Measurements from ENCODE around the gene ZNF783.
"Not testable (repeated sequence)": the region's sequence is repeated elsewhere in the genome, so short reads cannot be mapped to it uniquely, and the experiment has no call there.

ZNF783 gene
- 59.7 to 81.7 (median 67.9) reads per million in 3 experiments for total RNA-seq

DNA sequence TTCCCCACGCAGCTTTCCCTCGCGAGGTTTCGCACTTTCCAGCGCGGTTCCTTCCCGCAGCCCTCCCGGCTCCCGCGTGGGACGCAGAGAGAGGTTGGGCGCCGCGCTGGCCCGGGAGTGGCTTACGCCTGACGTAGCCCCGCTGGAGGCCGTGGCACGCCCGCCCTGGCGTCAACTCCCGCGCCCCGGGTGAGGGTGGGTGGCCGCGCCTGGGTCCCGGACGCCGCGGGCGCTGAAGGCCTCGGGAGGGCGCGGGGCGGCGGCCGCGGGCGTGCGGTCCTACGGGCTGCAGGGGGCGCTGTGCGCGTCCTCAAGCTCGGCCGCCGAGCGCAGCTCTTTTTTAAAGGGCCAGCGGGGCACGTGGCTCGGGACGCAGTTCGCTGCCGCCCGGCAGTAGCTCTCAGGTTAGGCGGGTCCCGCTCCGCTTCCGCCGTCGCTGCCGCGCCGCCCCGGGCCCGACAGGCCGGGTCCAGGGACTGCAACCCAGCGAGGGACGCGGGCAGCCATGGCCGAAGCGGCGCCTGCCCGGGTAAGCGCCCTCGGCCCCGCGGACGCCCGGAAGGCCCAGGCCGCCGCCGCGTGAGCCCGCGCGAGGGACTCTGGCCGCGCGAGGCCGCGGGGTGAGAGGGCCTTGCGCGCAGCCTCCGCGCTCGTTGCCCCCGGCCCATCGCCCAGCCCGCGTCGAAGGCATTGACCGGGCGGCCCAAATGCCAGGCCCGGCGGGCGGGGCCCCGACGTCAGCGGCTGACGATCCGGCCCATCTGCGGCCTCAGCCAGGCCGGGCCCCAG is at the start of gene ZNF783:
TSS of gene ZNF783 (plus strand) at position 368 of the 789 bp plus-strand sequence. CDS start at position 506, 138 bp downstream.
- peak; percentile 85 for DNase-seq

DNA sequence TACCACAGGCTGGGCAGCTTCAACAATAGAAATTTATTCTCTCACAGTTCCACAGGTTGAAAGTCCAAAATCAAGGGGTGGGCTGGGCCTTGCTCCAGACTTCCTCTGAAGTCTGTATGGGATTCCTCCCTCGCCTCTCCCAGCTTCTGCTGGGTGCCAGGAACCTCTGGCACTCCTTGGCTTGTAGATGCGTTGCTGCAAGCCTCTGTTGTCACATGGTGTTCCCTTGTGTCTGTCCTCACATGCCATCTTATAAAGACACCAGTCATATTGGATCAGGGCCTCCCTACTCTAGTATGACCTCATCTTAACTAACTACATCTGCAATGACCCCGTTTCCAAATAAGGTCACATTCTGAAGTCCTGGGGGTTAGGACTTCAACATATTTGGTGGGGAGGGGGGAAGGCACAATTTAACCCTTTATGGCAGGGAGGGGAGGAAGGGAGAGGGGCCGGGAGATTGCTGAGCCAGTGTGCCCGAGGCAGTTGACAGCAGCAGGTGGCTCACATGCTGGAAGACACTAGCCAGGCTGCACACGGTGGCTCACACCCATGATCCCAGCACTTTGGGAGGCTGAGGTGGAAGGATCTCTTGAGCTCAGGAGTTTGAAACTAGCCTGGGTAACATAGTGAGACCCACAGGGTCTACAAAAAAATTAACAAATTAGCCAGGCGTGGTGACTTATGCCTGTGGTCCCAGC is 47.8 kb upstream of the ZNF783 start:
- no peak for DNase-seq

DNA sequence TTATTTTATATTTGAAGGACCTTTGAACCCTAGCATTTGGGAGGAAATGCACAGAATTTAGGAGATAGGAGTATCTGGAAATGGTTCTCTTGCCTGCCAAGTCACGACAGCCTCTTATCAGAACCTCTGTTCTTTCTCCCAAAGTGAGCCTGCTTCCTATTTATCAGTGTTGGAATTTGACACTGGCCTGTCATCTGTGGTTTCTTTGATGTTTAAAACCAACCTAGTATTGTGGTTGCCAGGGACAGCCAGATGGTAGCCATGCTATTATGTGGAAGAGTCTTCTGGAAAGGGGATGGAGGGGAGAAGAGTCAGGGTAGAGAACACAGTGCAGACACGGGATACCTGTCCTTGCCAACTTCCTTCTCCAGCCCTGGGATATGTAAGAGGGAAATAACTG is 45.6 kb upstream of the ZNF783 start:
- no peak for DNase-seq

DNA sequence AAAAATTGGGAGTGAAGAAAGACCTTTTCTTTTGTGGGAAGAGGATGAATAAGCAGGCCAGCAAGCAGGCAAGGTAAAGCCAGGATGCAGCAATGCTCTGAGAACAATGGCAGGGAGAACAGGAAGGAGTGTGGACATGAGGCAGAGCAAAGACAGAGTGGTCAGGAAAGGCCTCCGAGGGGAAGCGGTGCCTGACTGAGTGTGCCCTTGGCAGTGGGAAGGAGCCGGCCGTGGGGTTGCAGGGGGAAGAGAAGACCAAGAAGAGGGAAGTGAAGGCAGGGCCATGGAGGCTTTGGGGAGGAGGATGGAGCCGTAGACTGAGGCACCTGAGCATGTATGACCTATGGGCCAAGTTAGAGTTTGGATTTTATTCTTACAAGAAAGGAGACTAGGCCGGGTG is 44.4 kb upstream of the ZNF783 start:
- DNase-seq, result no peak

DNA sequence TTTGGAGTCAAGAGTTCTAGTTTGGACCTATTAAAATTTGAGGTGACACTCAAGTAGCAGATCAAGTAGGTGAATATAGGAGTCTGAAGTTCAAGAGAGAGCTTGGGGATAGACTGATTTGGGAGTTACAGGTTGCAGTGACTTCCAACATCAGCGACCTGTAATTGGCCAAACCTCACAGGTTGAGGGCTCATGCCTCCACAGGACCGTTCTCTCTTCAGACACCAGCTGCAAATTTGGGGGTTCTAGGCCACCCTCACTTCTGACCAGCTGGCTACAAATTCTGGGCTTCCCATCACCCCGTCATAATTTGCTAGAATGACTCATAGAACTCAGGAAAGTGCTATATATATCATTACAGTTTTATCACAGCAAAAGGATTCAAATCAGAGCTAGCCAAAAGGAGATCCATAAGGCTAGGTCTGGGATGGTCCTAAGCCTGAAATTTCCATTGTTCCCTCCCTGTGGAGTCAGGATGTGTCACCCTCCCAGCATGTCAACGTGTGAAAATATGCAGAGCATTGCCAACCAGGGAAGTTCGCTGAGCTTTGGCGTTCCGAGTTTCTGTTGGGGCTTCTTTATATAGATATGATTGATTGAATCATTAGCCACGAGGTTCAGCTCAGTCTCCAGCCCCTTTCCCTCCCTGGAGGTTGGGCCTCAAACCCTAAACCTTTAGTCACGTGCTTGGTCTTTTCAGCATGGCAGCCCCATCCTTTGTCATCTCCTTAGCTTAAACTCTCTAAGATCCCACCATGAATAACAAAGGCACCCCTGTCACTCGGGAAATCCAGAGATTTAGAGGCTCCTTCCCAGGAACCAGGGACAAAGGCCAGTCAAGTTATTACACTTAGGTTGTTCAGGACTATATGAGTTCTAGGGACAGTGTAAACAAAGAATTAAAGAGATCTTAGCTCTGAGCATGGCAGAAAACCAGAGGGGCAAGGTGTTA is 43.3 kb upstream of the ZNF783 start:
- no peak for DNase-seq

DNA sequence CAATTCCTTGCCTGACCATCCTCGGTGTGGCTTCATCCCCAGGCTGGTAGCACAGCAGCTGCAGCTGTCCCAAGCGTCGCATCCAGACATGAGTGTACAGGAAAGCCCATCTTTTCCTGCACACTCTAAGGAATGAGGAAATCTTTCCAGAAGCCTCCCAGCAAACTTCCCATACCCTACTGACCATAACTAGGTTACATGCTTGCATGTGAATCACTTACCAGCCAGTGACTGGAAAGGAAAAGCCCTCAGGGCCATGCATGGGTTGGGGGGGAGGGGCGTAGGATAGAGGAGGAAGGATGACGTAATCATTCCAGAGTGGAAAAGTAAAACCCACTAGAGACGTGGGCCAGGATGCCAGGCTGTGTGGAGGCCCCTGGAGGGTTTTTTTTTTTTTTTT is 41.5 kb upstream of the ZNF783 start:
- no peak for DNase-seq

DNA sequence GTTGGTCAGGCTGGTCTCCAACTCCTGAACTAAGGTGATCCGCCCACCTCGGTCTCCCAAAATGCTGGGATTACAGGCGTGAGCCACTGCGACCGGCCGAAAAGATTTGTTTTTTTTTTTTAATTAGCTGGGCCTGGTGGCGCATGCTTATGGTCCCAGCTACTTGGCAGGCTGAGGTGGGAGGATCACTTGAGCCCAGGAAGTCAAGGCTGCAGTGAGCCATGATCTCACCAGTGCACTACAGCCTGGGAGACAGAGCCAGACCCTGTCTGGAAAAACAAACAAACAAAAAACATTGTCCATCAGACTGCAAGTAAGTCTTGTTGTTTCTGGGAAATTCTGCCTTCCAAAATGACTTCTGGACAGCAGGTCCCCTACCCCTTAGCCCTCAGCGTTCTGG is 38.8 kb upstream of the ZNF783 start:
- DNase-seq, result no peak

DNA sequence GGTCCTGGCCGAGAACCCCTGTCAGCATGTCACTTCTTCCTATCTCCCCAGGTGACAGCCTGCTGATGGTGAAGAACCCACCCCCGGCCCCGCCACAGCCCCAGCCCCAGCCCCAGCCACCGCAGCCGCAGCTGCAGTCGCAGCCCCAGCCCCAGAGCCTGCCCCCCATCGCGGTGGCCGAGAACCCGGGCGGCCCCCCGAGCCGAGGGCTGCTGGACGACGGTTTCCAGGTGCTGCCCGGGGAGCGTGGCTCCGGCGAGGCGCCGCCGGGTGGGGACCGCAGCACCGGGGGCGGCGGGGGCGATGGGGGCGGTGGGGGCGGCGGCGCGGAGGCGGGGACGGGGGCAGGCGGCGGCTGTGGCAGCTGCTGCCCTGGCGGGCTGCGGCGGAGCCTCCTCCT is 38.2 kb upstream of the ZNF783 start:
- DNase-seq, result no peak

DNA sequence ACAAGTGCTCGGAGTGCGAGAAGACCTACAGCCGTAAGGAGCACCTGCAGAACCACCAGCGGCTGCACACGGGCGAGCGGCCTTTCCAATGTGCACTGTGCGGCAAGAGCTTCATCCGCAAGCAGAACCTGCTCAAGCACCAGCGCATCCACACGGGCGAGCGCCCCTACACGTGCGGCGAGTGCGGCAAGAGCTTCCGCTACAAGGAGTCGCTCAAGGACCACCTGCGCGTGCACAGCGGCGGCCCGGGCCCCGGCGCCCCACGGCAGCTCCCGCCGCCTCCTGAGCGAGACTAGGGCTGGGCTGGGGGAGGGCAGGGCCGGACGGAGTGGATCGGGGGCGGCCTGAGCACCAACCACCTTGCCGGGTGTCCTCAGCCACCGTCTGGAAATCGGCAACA is 37.6 kb upstream of the ZNF783 start:
- DNase-seq, result no peak

DNA sequence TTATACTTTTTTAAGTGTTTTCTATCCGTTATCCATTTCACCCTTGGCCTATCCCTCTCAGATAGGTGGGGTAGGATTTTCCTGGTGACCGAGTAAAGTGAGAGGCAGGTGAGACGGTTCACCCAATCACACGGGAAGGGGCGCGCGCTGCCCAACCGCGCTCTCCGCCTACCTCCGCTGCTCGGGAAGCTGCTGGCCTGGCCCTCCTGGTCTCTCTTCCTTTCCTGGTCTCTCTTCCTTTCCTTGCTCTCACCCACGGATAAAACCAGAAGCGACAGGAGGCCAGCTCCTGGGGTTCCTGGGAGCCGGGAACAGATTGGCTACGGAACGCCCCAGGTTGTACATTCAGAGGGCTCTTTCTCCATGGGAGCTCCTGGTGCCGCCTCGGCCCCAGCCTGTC is 36.9 kb upstream of the ZNF783 start:
- no peak for DNase-seq

DNA sequence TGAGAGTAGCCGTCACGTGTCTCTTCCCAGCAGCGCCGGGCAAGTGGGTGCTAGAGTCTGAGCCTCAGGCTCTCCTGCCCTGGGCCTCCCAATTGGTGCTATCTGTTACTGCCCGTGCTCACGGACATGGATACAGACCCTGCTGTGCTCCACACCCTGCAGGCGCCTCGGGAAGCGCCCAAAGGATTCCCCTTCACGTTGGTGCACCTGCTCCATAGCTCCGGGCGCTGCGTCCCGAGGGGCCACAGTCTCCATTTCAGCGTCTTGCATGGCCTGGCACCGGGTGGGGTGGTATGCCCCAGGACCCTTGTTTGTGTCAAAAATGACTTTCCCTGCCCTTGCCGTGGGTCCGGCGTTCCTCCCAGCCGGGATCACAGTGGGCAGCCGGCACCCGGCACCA is 36.3 kb upstream of the ZNF783 start:
- DNase-seq, result no peak

DNA sequence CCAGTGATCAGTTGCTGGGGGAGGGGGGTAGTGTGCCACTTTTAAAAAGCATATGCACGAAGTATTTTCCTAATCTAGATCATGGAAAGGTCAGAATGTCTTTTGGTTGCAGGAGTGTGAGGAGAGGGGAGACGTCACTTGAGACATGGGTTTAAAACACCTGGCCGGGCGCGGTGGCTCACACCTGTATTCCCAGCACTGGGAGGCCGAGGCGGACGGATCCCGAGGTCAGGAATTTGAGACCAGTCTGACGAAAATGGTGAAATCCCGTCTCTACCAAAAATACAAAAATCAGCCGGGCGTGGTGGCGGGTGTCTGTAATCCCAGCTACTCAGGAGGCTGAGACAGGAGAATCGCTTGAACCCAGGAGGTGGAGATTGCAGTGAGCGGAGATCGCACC is 35.6 kb upstream of the ZNF783 start:
- DNase-seq, result not testable (repeated sequence)

DNA sequence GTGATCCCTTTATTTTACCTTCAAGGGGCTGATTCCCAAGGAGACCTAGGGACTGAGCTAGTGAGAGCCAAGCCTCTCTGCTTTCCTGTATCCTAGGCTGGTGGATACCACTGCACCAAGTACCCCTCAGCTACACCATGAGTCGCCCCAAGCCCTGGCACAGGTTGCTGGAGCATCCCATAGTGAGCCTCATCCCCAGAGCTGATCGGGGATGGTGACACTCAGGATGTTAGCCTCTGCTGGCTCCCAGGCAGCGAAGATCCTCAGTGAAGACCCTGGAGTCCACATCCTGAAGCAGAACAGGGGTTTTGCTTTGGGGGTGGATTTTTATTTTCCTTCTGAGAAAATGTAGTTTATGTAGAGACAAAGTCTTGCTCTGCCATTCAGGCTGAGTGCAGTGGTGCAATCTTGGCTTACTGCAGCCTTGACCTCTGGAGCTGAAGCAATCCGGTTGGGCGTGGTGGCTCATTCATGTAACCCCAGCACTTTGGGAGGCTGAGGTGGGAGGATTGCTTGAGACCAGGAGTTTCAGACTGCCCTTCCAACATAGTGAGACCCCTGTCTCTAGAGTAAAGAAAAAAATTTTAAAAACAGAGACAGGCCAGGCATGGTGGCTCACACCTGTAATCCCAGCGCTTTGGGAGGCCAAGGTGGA is 35.0 kb upstream of the ZNF783 start:
- no peak for DNase-seq

DNA sequence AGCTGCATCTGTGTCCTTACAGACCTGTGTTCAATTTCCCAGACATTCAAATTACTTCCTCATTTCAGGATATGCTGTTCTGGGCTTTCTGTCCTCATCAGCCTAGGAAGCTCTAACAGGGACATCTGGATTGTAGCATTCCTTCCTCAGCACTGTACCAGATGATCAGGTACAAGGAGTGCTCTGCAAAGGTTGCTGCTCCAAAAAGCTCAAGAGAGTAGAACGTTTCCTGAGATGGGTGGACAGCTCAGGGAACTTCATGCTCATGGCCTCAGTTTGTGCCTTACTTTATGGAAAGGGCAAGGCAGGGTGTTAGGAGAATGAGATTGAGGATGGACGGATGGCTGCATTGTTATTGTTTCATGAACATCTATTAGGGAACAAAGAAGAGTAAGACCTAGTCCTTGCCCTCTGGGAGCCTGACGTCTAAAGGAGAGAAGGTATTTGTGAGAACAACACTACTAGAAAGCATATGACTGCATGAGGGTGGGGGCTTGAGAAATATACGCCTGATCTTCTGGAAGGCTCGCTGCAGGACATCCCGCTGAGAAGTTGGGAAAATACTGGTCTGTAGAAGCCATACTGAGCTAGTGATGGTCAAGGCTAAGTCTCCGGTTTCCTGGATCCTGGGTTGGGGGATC is 33.0 kb upstream of the ZNF783 start:
- no peak for DNase-seq

DNA sequence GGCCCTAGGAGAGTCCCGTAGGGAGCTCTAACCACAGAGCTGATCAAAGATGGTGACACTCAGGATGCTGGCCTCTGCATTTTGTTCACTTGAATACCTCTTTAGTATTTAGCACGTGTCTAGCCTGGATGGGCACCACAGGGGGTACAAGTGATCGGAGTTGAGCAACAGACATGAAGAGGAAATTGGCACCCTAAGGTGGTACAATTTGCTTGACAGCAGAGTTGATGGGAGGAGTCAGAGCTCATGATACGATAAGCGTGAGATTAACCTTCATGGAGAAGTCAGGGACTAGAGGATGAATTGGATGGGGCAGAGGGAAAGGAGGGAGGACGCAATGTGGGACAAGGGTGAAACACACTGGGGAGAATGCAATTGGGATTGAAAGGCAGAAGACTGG is 32.5 kb upstream of the ZNF783 start:
- no peak for DNase-seq

DNA sequence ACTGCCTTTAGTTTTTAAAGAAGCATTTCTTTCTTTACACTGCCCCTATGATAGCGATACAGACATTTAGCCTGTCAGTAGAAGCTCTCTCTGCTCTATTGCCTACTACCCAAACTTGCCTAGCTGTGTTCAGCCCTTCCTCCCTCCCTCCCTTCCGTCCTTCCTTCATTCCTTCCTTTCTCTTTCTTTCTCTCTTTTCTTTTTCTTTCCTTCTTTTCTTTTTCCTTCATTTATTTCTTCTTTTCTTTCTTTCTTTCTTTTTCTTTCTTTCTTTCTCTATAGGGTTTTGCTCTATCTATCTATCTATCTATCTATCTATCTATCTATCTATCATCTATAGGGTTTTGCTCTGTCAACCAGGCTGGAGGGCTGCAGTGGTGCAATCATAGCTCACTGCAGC is 29.6 kb upstream of the ZNF783 start:
- no peak for DNase-seq

DNA sequence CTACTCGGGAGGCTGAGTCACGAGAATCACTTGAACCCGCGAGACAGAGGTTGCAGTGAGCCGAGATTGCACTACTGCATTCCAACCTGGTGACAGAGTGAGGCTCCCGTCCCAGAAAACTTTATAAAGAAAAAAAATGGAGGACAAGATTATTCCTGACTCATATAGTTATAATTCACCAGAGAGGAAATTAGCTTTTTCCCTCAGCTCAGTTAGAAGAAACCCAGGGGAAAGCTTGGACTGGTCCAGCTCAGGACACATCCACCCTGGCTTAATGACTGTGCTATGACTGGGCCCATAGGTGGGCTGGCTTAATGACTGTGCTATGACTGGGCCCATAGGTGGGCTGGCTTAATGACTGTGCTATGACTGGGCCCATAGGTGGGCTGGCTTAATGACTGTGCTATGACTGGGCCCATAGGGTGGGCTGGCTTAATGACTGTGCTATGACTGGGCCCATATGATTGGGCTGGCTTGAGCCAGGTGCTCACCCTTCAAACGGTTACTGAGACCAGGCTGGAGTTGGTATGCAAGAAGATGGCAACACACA is 28.3 kb upstream of the ZNF783 start:
- DNase-seq, result not testable (repeated sequence)

DNA sequence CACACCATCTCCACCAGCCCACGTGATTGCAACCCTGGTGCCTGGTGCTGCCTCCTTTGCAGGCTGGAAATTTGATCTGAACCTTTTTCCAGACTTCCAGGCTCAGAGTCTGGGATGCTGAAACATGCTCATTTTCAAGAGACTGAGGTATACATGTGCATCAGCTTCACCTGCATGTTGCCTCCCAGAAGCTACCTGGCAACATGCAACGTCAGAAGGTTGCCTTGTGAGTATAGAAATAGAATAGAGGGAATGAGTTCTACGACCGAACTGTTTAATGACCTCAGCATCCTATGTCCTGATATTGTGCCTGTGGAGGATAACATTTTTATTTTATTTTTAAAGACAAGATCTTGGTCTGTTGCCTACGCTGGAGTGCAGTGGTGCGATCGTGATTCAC is 24.5 kb upstream of the ZNF783 start:
- DNase-seq, result no peak

DNA sequence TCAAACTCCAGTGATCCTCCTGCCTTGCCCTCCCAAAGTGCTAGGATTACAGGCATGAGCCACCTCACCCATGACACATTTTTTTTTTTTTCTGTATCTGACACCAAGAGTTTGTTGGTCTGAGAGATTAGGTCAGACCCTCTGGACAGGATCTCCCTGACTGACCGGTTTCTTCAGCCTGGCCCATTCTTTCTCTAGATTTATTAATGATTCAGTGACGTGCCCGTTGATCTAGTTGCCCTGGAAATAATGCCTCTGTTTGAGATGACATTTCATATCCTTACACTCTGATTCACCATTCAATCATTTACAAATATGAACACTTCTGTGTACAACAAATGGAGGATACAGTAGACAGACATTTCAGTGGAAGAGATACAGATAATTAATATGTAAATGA is 23.9 kb upstream of the ZNF783 start:
- DNase-seq, result no peak

DNA sequence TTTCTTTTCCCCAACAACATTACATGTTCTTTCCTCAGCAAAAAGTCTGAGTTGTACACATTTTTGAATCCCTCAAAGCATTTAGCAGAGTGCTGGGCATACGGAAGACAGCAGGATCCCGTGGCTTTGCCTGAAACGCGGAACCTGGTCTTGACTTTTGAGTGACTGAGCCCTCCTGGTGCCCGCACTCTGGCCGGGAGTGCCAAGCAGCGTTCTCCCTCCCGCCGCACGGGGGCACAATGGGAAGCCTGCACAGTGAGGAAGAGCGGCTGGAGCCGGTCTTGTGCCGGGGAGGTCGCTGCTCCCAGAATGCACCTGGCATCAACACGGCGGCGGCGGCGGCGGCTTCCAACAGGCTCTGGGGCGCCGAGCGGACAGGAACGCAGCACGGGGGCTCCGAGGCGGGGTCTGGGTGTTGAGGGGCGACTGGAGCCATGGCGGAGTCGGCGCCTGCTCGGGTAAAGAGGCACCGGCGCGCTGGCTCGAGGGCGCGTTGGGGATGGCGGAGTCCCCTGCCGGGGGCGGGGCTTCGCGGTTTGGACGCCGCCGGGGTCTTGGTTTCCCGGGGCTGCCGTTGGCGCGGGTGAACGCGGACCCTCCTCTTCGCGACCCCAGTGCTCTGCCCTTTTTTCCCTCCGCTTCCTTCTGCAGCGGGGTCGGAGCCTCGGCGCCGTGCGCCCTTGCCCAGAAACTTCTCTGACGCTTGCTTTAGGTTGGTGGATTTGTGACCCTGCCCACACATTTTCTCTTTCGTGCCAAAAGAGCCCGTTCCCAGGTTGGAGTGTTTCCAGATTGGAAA is 22.5 kb upstream of the ZNF783 start, which contains the start of gene ZNF212:
TSS of gene ZNF212 (plus strand) at position 307 of the 799 bp plus-strand sequence. CDS start at position 435, 128 bp downstream.
- DNase-seq, result peak; percentile 81

DNA sequence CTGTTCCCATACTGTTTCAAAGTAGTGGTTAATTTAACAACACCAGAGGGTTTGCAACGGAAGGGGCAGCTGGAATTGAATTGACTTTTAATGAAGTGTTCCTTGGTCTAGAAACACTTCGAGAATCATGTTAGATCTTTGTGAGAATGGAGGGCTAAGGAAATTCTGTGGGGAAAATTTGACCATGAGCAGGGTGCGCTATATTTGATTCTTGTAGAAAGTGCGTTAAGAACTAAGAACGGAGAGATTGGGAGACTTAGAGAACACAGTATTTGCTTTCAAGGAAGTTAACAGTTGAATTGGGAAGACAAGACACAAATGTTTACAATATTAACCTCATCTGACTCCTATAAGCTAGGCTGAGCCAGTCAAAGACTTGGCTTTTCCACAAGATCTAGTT is 21.4 kb upstream of the ZNF783 start:
- DNase-seq, result no peak

Data from central memory CD4-positive, alpha-beta T cell (primary cell).